HG02885 (cell line): ENCODE data around the gene FITM1.

Source experiments
- ATAC-seq: cut with Tn5 transposase; IDR thresholded peaks from one replicate; pipeline ENCODE4 v1.9.1; 2021; ENCODE audit warnings: mild to moderate bottlenecking; ENCODE audit not compliant: unreplicated experiment, poor library complexity

FITM1 gene

GRCh38 chr14:24137529-24138395 is 7.3 kb downstream of the FITM1 start:
- ATAC-seq, result no peak

- ATAC-seq, result no peak
Measured at GRCh38 chr14:24138396-24139271, 8.2 kb downstream of the FITM1 start.

- no peak for ATAC-seq
Measured at GRCh38 chr14:24139272-24139934, 8.9 kb downstream of the FITM1 start.

GRCh38 chr14:24141097-24141880 is 10.8 kb downstream of the FITM1 start, which contains the start of gene EMC9:
TSS of gene EMC9 (minus strand) at chr14:24141591. CDS start at chr14:24141304, 287 bp downstream.
- peak; percentile 86 for ATAC-seq

GRCh38 chr14:24143511-24143910 is 13.1 kb downstream of the FITM1 start:
- no peak for ATAC-seq

- no peak for ATAC-seq
Measured at GRCh38 chr14:24144451-24144850, 14.0 kb downstream of the FITM1 start.

- ATAC-seq, result no peak
Measured at GRCh38 chr14:24145219-24145618, 14.8 kb downstream of the FITM1 start.

GRCh38 chr14:24145690-24146452 is 15.4 kb downstream of the FITM1 start:
- ATAC-seq, result no peak

GRCh38 chr14:24146453-24146977 is 16.1 kb downstream of the FITM1 start, which contains the start of gene PSME2:
TSS of gene PSME2 (minus strand) at chr14:24146610. CDS start at chr14:24146581, 29 bp downstream.
- peak; percentile 69 for ATAC-seq

GRCh38 chr14:24146978-24147760 is 16.7 kb downstream of the FITM1 start, which contains the start of gene RNF31:
TSS of gene RNF31 (plus strand) at chr14:24147498. CDS start at chr14:24147699, 201 bp downstream.
- peak; percentile 86 for ATAC-seq

GRCh38 chr14:24147761-24148428 is 17.4 kb downstream of the FITM1 start:
- ATAC-seq, result no peak

- no peak for ATAC-seq
Measured at GRCh38 chr14:24149302-24149969, 19.0 kb downstream of the FITM1 start.

- ATAC-seq, result no peak
Measured at GRCh38 chr14:24150061-24150460, 19.6 kb downstream of the FITM1 start.

- no peak for ATAC-seq
Measured at GRCh38 chr14:24150567-24150966, 20.1 kb downstream of the FITM1 start.

GRCh38 chr14:24150993-24151392 is 20.5 kb downstream of the FITM1 start:
- ATAC-seq, result no peak

GRCh38 chr14:24151404-24152080 is 21.1 kb downstream of the FITM1 start:
- ATAC-seq, result no peak
